Stromal cell of bone marrow (primary cell): Measurements from ENCODE around the gene SPIRE1.
"Not testable (repeated sequence)": the region's sequence is repeated elsewhere in the genome, so short reads cannot be mapped to it uniquely, and the experiment has no call there.

Source experiments
- DNase-seq: peaks from one replicate; pipeline ENCODE4 v3.0.0-alpha.2; 2012; ENCODE audit warnings: low read depth

The SPIRE1 gene

DNA sequence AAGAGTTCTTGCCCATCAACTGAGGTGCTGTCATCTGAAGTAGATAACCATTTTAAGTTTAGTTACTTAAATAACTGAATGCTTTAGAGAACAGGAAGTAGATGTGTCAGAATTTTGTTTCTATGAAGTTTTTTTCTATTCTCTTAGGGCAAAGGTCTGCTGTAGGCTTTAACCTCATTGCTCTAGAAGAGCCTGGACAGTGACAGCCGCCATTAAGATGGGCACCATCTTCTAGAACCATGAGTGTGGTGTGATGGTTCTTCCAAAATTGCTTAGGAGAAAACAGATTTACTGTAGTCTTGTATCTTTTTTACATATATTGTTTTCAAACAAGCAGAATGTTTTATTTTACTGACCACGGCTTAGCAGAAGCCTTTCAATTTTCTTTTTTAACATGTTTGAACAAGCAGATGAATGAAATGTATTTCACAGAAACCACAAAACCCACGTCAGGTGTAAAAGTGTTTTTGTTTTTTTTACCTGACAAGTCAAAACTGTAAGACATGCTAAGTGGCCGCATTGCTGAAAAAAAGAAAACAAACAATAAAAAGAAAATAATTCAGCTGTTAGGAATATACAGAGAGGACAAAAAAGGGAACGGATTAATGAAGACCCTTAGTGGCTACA lies 172.3 kb downstream of the SPIRE1 start:
- DNase-seq: no peak

GRCh38 chr18:12481915-12482314 lies 176.0 kb downstream of the SPIRE1 start:
- not testable (repeated sequence) for DNase-seq

GRCh38 chr18:12479982-12480381 lies 177.9 kb downstream of the SPIRE1 start:
- DNase-seq: no peak

DNA sequence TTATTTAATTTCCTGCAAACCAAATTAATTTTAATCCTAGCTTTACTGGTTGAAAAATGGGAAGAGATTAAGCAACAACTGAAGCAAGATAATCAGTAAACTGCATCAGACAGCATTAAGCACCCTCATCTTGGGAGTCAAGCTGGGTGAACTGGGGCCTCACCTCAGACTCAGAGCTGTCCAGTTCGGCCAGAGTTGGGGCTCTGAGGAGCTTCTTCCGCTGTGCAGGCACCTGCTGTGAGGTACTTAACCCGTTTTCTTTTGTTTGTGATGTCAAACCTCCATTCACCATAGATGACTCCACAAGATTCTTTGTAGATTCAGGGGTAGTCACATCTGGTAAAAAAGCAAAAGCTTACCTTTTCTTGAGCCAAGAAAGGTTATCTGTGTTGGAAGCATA lies 178.4 kb downstream of the SPIRE1 start:
- no peak for DNase-seq

DNA sequence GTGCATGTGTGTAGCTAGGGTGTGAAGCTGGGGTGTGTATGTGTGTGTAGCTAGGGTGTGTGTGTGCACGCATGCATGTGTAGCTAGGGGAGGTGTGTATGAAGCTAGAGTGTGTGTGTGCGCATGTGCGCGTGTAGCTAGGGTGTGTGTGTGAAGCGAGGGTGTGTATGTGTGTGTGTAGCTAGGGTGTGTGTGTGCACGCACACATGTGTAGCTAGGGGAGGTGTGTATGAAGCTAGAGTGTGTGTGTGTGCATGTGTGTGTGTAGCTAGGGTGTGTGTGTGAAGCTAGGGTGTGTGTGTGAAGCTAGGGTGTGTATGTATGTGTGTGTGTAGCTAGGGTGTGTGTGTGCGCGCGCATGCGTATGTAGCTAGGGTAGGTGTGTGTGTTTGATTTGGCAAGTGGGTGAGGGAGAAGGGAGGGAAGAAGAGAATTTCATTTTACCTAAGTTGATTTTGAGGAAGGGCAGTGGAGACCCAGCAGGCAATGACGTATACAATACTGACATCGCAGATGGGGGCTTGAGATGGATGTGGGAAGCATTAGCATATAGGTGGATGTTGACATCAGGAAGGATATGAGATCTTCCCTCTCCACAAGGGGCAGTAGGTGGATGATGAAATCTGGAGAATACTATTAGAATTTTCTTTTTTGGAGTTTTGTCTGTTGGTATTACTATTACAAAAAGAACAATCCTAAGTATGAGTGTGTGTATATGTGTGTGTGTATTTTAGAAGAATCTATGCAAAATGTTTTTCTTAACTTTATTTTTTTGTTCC lies 179.4 kb downstream of the SPIRE1 start:
- DNase-seq: no peak

DNA sequence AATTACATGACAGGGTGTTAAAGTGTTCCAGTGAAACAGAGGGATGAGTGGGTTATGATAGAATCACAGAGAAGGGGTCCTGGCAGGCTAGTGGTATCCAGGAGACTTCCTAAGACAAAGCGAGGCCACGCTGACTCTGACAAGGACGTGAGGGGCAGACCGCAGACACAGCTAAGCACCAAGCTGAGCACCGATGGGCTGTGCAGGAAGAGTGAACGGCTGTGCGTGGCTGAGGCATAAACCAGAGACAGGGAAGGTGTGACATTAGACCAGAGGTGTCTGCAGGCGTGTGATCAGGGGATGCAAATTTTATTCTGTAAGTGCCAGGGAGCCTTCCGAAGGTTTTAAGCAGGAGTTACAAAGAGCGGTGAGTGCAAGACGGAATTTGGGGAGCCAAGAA lies 180.3 kb downstream of the SPIRE1 start:
- no peak for DNase-seq

- no peak for DNase-seq
These were observed 181.0 kb downstream of the SPIRE1 start for GRCh38 chr18:12476955-12477354.

- no peak for DNase-seq
These were observed 183.0 kb downstream of the SPIRE1 start for GRCh38 chr18:12474876-12475275.

GRCh38 chr18:12474146-12474545 lies 183.8 kb downstream of the SPIRE1 start:
- DNase-seq: no peak

- no peak for DNase-seq
These were observed 187.4 kb downstream of the SPIRE1 start for GRCh38 chr18:12470382-12471075.

DNA sequence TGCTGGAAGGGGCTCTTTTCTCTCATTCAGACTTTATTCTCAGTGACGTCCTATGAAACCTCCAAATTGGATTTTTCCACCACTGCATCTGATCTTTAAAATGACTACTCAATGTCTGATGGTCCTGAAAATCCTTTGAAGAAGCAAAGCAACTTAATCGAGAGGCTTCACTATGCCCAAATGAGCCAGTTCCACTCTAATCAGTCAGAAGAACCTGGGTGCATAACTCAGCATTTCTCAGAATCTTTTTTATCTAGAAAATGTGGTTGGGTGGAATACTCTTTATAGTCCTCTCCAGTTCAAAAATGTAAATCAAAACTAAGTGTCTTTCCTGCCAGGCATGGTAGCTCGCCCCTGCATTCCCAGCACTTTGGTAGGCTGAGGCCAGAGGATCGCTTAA lies 189.5 kb downstream of the SPIRE1 start:
- no peak for DNase-seq

DNA sequence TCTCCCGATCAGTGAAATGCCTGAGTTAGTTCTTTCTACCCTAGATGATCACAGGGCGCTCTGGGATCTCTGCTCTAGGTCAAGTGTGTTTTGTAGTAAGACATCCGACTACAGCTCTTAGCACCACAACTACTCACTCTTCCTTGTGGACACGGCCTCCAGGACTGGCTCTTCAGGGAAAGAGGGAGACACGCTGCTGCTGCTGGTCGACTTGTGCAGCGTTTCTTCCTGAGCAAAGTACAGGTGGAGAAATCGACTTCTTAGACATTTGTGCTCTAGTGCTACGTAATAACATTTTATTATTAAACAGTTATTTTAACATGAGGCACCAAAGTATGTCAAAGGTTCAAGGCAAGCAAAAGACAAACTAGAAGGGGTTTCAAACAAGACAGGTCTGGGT lies 193.2 kb downstream of the SPIRE1 start:
- DNase-seq: no peak

DNA sequence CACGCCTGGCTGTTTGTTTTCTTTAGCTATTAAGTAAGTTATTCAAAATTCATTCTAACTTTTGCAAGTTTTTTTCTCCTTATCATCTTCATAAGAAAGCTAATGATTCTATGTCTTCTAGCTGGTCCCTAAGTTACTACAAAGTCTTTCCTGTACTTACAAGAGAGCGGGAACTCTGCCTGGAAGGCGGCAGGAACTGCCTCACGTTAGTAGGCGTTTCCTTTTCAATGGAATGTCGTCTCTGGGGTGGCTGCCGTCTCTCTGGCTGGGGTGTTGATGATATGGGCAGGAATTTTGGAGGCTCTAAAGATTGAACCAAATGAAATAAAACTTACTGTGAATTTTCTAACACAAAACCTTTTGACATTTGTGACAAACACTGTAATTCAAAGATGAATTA lies 194.7 kb downstream of the SPIRE1 start:
- no peak for DNase-seq

DNA sequence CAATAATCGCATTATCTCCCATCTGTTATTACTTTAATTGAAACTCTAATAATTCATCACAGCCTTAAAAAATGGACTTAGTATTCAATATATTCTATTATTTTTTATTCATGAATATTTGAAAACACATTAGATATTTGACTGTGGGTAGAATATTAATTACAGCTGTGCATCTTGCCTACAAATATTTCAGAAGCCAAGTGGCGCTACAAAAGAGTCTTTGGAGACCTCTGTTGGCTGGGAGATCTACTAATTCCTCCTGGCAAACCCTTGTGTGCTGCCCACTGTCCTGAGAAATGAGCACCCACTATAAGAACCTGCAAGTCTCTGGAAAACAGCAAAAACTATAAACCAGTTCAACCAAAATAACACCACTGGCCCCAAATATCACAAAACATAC lies 195.7 kb downstream of the SPIRE1 start:
- no peak for DNase-seq

DNA sequence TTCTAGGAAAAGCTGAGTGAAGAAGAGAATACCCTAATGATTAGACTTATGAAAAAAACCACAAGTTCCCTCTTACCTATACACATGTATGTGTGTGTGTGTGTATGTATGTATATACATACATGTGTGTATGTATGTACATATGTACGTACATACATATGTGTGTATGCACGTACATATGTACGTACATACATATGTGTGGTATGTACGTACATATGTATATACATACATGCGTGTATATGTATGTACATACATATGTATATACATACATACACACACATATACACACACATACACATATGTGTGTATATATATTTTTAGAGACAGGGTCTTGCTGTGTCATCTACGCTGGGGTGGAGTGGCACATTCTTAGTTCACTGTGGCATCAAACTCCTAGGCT lies 196.6 kb downstream of the SPIRE1 start:
- DNase-seq: no peak

GRCh38 chr18:12460874-12461273 lies 197.0 kb downstream of the SPIRE1 start:
- DNase-seq: no peak

- DNase-seq: no peak
These were observed 199.1 kb downstream of the SPIRE1 start for GRCh38 chr18:12458771-12459170.

GRCh38 chr18:12456441-12456840 lies 201.5 kb downstream of the SPIRE1 start:
- no peak for DNase-seq

DNA sequence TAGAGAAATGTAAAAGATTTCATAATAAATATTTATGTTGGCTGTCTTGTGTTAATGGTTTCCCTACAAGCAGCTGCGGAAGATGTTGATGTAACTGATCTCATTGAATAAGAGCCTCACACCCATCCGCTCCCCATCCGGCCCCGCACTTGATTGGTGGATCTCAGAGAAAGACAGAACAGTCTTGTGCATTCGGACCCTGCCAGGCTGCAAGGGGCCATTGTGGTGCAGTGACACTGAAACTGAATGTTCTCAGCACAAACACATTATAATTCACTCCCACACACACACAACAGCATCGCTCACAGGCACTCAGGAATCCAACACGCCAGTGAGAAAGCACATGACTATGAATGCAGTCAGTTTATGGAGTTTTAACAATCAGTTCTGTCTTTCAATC lies 202.4 kb downstream of the SPIRE1 start:
- DNase-seq: no peak

DNA sequence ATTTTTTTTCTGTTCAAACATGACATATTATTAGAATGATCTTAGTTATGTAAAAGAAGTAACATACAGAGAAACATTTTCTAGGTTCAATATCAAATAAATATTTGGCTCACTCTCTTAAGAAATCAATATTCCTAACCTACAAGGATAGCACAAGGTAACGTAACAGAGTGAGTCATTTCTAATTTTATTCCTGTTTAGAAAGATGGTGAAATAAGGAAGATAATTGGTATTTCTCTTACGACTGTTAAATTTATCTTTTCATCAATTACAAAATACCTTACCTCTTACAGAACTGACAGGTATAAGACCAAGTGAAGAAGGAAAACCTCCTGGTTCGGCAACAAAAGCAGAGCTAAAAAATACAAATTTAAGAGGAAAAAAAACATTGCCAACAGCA lies 205.1 kb downstream of the SPIRE1 start:
- DNase-seq: no peak

- no peak for DNase-seq
These were observed 206.5 kb downstream of the SPIRE1 start for GRCh38 chr18:12451428-12451827.

- no peak for DNase-seq
These were observed 208.7 kb downstream of the SPIRE1 start for GRCh38 chr18:12449051-12449785.

GRCh38 chr18:12445554-12445953 lies 212.4 kb downstream of the SPIRE1 start:
- DNase-seq: no peak
